Glutamatergic neuron (in vitro differentiated cells): ENCODE data around the gene PLEKHO1. TPM values are rescaled to one million over a fixed set of nuclear protein-coding genes. Genes with fewer than 3 reads are reported as not detected.
"Not testable (repeated sequence)": the region's sequence is repeated elsewhere in the genome, so short reads cannot be mapped to it uniquely, and the experiment has no call there.

Source experiments
- DNase-seq: peaks from one replicate; pipeline ENCODE4 v3.0.0; 2022
- H3K27ac Mint-ChIP-seq: one replicate; pipeline ENCODE4 v1.8.0; 2020; ENCODE audit warnings: mild to moderate bottlenecking, mixed read lengths, inconsistent platforms; ENCODE audit not compliant: unreplicated experiment
- H3K27me3 Mint-ChIP-seq: one replicate; pipeline ENCODE4 v1.8.0; 2020; ENCODE audit warnings: mild to moderate bottlenecking, moderate library complexity, mixed read lengths, inconsistent platforms; ENCODE audit not compliant: unreplicated experiment
- H3K36me3 Mint-ChIP-seq: one replicate; pipeline ENCODE4 v1.8.0; 2020; ENCODE audit warnings: mild to moderate bottlenecking, mixed read lengths, inconsistent platforms; ENCODE audit not compliant: unreplicated experiment
- H3K4me1 Mint-ChIP-seq: one replicate; pipeline ENCODE4 v1.8.0; 2020; ENCODE audit warnings: mild to moderate bottlenecking, low read depth, mixed read lengths, inconsistent platforms; ENCODE audit not compliant: unreplicated experiment
- H3K4me3 Mint-ChIP-seq: one replicate; pipeline ENCODE4 v1.8.0; 2020; ENCODE audit warnings: mild to moderate bottlenecking, mixed read lengths, inconsistent platforms; ENCODE audit not compliant: unreplicated experiment
- H3K9me3 Mint-ChIP-seq: one replicate; pipeline ENCODE4 v1.8.0; 2020; ENCODE audit warnings: mild to moderate bottlenecking, moderate library complexity, mixed read lengths, inconsistent platforms; ENCODE audit not compliant: unreplicated experiment
- total RNA-seq: library from RNA; stranded (reverse); fragmentation: NEBNext Ultra II Directional; extraction: Animal tissue kit (Norgen Biotek cat#: 25700); gene quantifications from one replicate; pipeline ENCODE4 v1.2.1, GENCODE V29; 2021; ENCODE audit not compliant: unreplicated experiment
- TF ChIP-seq, protein P1 (sequence below): fragments of 200-600 bp; sonication (generic); IDR thresholded peaks from one replicate; pipeline ENCODE4 v1.5.0; 2021; ENCODE audit not compliant: partially characterized antibody, unreplicated experiment

Gene PLEKHO1
- total RNA-seq, 1 donor from 2014 or later: 142 TPM

DNA sequence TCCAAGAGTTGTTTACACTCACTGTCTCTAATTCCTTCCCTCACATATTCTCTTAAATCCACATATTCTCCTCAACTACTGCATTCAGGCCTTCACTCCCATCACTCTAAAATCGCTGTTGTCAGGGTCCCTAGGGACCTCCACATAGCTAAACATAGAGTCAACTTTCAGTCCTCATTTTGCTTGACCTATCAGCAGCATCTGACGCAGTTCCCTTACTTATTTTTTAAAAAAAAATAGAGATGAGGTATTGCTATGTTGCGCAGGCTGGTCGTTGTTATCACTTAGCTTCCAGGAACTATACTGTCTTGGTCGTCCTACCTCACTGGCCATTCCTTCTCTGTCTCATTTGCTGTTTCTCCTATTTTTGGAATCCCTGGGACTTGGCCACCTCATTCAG is 11.7 kb upstream of the PLEKHO1 start:
- H3K4me3 Mint-ChIP-seq: no peak overlapping the region
- H3K9me3 Mint-ChIP-seq: peaks cover 3% of the 10 kb centered on the region
- H3K27me3 Mint-ChIP-seq: no peaks in the 10 kb centered on the region
- no peak for DNase-seq
- H3K4me1 Mint-ChIP-seq: no peaks in the 10 kb centered on the region
- H3K27ac Mint-ChIP-seq: no peak overlapping the region
- TF ChIP-seq, protein P1, sequence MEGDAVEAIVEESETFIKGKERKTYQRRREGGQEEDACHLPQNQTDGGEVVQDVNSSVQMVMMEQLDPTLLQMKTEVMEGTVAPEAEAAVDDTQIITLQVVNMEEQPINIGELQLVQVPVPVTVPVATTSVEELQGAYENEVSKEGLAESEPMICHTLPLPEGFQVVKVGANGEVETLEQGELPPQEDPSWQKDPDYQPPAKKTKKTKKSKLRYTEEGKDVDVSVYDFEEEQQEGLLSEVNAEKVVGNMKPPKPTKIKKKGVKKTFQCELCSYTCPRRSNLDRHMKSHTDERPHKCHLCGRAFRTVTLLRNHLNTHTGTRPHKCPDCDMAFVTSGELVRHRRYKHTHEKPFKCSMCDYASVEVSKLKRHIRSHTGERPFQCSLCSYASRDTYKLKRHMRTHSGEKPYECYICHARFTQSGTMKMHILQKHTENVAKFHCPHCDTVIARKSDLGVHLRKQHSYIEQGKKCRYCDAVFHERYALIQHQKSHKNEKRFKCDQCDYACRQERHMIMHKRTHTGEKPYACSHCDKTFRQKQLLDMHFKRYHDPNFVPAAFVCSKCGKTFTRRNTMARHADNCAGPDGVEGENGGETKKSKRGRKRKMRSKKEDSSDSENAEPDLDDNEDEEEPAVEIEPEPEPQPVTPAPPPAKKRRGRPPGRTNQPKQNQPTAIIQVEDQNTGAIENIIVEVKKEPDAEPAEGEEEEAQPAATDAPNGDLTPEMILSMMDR: no peak
- no peaks in the 10 kb centered on the region for H3K36me3 Mint-ChIP-seq

- peaks cover 2% of the 10 kb centered on the region for H3K27me3 Mint-ChIP-seq
- H3K36me3 Mint-ChIP-seq: no peaks in the 10 kb centered on the region
- H3K4me1 Mint-ChIP-seq: no peaks in the 10 kb centered on the region
- TF ChIP-seq, protein P1: no peak
- no peak for DNase-seq
- H3K9me3 Mint-ChIP-seq: peaks cover 3% of the 10 kb centered on the region
- no peak overlapping the region for H3K27ac Mint-ChIP-seq
- no peak overlapping the region for H3K4me3 Mint-ChIP-seq
These were observed 8.3 kb upstream of the PLEKHO1 start for GRCh38 chr1:150141452-150141851.

DNA sequence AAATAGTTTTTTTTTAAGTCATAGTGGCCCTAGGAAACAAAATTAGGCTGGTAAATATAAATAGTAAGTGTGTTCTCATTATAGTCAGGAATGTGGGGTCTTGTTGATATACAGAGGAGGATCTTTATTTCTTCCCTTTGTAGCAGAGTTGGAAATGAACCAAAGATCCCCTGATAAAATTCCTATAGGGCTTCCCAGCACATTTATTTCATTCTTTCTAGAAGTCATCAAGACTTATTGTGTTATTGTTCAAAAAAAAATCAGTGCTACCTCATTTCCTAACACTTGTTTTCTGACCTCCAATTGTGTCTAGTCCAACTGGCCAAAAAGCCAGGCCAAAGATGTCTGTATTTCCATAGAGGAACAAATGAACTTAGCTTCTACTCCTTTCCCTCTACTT is 7.6 kb upstream of the PLEKHO1 start:
- H3K9me3 Mint-ChIP-seq: peaks cover 3% of the 10 kb centered on the region
- no peaks in the 10 kb centered on the region for H3K4me1 Mint-ChIP-seq
- peaks cover 2% of the 10 kb centered on the region for H3K27me3 Mint-ChIP-seq
- no peak overlapping the region for H3K4me3 Mint-ChIP-seq
- TF ChIP-seq, protein P1: no peak
- H3K36me3 Mint-ChIP-seq: no peaks in the 10 kb centered on the region
- no peak for DNase-seq
- H3K27ac Mint-ChIP-seq: no peak overlapping the region

- peaks cover 5% of the 10 kb centered on the region for H3K27me3 Mint-ChIP-seq
- no peak overlapping the region for H3K27ac Mint-ChIP-seq
- no peak overlapping the region for H3K4me3 Mint-ChIP-seq
- no peaks in the 10 kb centered on the region for H3K36me3 Mint-ChIP-seq
- H3K4me1 Mint-ChIP-seq: peaks cover 2% of the 10 kb centered on the region
- no peak for DNase-seq
- peaks cover 11% of the 10 kb centered on the region for H3K9me3 Mint-ChIP-seq
- TF ChIP-seq, protein P1: no peak
These were observed 5.1 kb upstream of the PLEKHO1 start for GRCh38 chr1:150144606-150145005.

- H3K36me3 Mint-ChIP-seq, H3K4me1 Mint-ChIP-seq, DNase-seq, H3K4me3 Mint-ChIP-seq, H3K27ac Mint-ChIP-seq, H3K27me3 Mint-ChIP-seq: not testable (repeated sequence)
- peaks cover 14% of the 10 kb centered on the region for H3K9me3 Mint-ChIP-seq
These were observed 3.7 kb upstream of the PLEKHO1 start for GRCh38 chr1:150146016-150146415.
